SW480 (cell line): ENCODE measurements around the gene FABP3.

ENCODE experiments used
- DNase-seq: peaks from one replicate; pipeline ENCODE4 v3.0.0-alpha.2; 2016; ENCODE audit warnings: low spot score

The FABP3 gene

GRCh38 chr1:31373056-31373896, at the start of gene FABP3:
Gene FABP3 (minus strand): TSS chr1:31373076. CDS start chr1:31373014, 62 bp downstream.
- DNase-seq, result peak; percentile 78

- peak; percentile 69 for DNase-seq
Observed at GRCh38 chr1:31421371-31422040, 48.6 kb upstream of the FABP3 start.

- no peak for DNase-seq
Observed at GRCh38 chr1:31420716-31421115, 47.8 kb upstream of the FABP3 start.

GRCh38 chr1:31418626-31419323, 45.9 kb upstream of the FABP3 start:
- DNase-seq, result no peak

- no peak for DNase-seq
Observed at GRCh38 chr1:31417148-31417547, 44.3 kb upstream of the FABP3 start.

- no peak for DNase-seq
Observed at GRCh38 chr1:31416101-31416736, 43.3 kb upstream of the FABP3 start.

GRCh38 chr1:31415658-31416057, 42.8 kb upstream of the FABP3 start:
- no peak for DNase-seq

- DNase-seq, result no peak
Observed at GRCh38 chr1:31414980-31415370, 42.1 kb upstream of the FABP3 start.

- DNase-seq, result peak; percentile 60
Observed at GRCh38 chr1:31413405-31414001, 40.6 kb upstream of the FABP3 start.

GRCh38 chr1:31412732-31413404, 40.0 kb upstream of the FABP3 start, which contains the start of gene SERINC2:
Gene SERINC2 (plus strand): TSS chr1:31413213. CDS start chr1:31413266, 53 bp downstream.
- DNase-seq, result no peak

- DNase-seq, result no peak
Observed at GRCh38 chr1:31412205-31412604, 39.3 kb upstream of the FABP3 start.

GRCh38 chr1:31410871-31411270, 38.0 kb upstream of the FABP3 start:
- no peak for DNase-seq

GRCh38 chr1:31409946-31410858, 37.3 kb upstream of the FABP3 start:
- DNase-seq, result no peak

- no peak for DNase-seq
Observed at GRCh38 chr1:31408788-31409318, 36.0 kb upstream of the FABP3 start.

- no peak for DNase-seq
Observed at GRCh38 chr1:31407029-31407626, 34.3 kb upstream of the FABP3 start.

- DNase-seq, result no peak
Observed at GRCh38 chr1:31405578-31406245, 32.8 kb upstream of the FABP3 start.

- DNase-seq, result no peak
Observed at GRCh38 chr1:31401241-31401640, 28.4 kb upstream of the FABP3 start.

GRCh38 chr1:31400393-31400792, 27.5 kb upstream of the FABP3 start:
- no peak for DNase-seq

GRCh38 chr1:31399976-31400375, 27.1 kb upstream of the FABP3 start:
- DNase-seq, result no peak
